HCT116 (cell line): Measurements from ENCODE around the gene FOXP1. TPM values are rescaled to one million over a fixed set of nuclear protein-coding genes. Genes with fewer than 3 reads are reported as not detected.

ENCODE experiments used
- ATAC-seq: fragments of 200-7000 bp; cut with Tn5 transposase; 2 replicates; pipeline ENCODE4 v1.9.1; 2020; ENCODE audit warnings: mild to moderate bottlenecking, moderate library complexity
- BruUV-seq: library from RNA; stranded (reverse); fragments of 400-500 nt; replicated peaks from 2 replicates; lab custom pipeline; 2021; lab: Mats Ljungman, UMichigan
- CTCF ChIA-PET: fragments of 300-600 bp; sonication (Branson Sonifier 250); formaldehyde crosslinking; loops from one replicate; lab custom pipeline; 2021; ENCODE audit warnings: antibody characterized with exemption; lab: Charles Lee
- POLR2A ChIA-PET: fragments of 300-600, 350-600 bp; sonication (Branson Sonifier 250); formaldehyde crosslinking; loops from one replicate; lab custom pipeline; 2021; ENCODE audit warnings: antibody characterized with exemption; lab: Charles Lee
- RAD21 ChIA-PET, 2 experiments: fragments of 300-600 bp; sonication (Branson Sonifier 250); formaldehyde crosslinking; loops; one replicate each; lab custom pipeline; 2023; ENCODE audit warnings: low total read pairs in 2 of 2; ENCODE audit not compliant: uncharacterized antibody in 2 of 2, unreplicated experiment in 2 of 2, low non-redundant PET in 1 of 2; lab: Charles Lee
- DNase-seq: peaks from one replicate; pipeline ENCODE4 v3.0.0-alpha.2; 2010; ENCODE audit warnings: low read depth, low spot score
- H2AFZ ChIP-seq: fragments of 200-600 bp; shearing (Covaris generic), sonication (generic); 2 replicates; pipeline ENCODE4 v1.6.1; 2017; ENCODE audit warnings: low read depth, mixed run types, mixed read lengths, antibody characterized with exemption, low read length; ENCODE audit not compliant: poor library complexity, severe bottlenecking
- H3K27ac ChIP-seq: 2 replicates; pipeline ENCODE4 v1.5.1; 2012; ENCODE audit warnings: low read depth, low read length
- H3K27me3 ChIP-seq: fragments of 200-600 bp; sonication (generic); 2 replicates; pipeline ENCODE4 v1.6.1; 2016; ENCODE audit warnings: mixed run types, low read length, mixed read lengths; ENCODE audit not compliant: insufficient read depth
- H3K36me3 ChIP-seq, 2 experiments: fragments of 200-500 bp in 1 of 2; fragments of 200-600 bp in 1 of 2; sonication (Bioruptor generic) in 1 of 2; sonication (generic) in 1 of 2; 2 replicates each; pipeline versions ENCODE4 v1.5.1 to v1.6.1; 2014 to 2016; ENCODE audit warnings: low read length in 2 of 2, inconsistent platforms in 1 of 2, mixed read lengths in 1 of 2, mixed run types in 1 of 2; ENCODE audit not compliant: insufficient read depth in 2 of 2, control insufficient read depth in 1 of 2
- H3K4me1 ChIP-seq, 2 experiments: fragments of 200-600 bp in 1 of 2; sonication (generic) in 1 of 2; 2 replicates each; pipeline versions ENCODE4 v1.5.1 to v1.6.1; 2012 to 2017; ENCODE audit warnings: low read length in 2 of 2, inconsistent platforms in 1 of 2, mild to moderate bottlenecking in 1 of 2, mixed read lengths in 1 of 2, mixed run types in 1 of 2, moderate library complexity in 1 of 2; ENCODE audit not compliant: insufficient read depth in 2 of 2, control insufficient read depth in 1 of 2
- H3K4me2 ChIP-seq: fragments of 200-600 bp; sonication (generic); 2 replicates; pipeline ENCODE4 v1.6.1; 2017; ENCODE audit warnings: mixed run types, low read length, mixed read lengths
- H3K4me3 ChIP-seq, 2 experiments: fragments of 200-600 bp in 1 of 2; sonication (generic) in 1 of 2; replicated peaks in 1 of 2; 2 replicates each; pipeline ENCODE4 v1.5.1; 2011 to 2016; ENCODE audit warnings: low read length in 2 of 2, control low read depth in 1 of 2, low read depth in 1 of 2, mild to moderate bottlenecking in 1 of 2, mixed read lengths in 1 of 2, mixed run types in 1 of 2
- H3K79me2 ChIP-seq: fragments of 200-600 bp; sonication (generic); 2 replicates; pipeline ENCODE4 v1.6.1; 2017; ENCODE audit warnings: mild to moderate bottlenecking, mixed run types, low read length, moderate library complexity, mixed read lengths; ENCODE audit not compliant: insufficient read depth
- H3K9ac ChIP-seq: fragments of 200-600 bp; sonication (generic); 2 replicates; pipeline ENCODE4 v1.6.1; 2016; ENCODE audit warnings: low read length, mixed read lengths
- H3K9me2 ChIP-seq: fragments of 200-600 bp; sonication (generic), shearing (Covaris generic); 2 replicates; pipeline ENCODE4 v1.6.1; 2017; ENCODE audit warnings: mixed run types, mild to moderate bottlenecking, moderate library complexity; ENCODE audit not compliant: insufficient read depth
- H3K9me3 ChIP-seq, 2 experiments: fragments of 200-500 bp in 1 of 2; fragments of 200-600 bp in 1 of 2; sonication (Bioruptor generic) in 1 of 2; sonication (generic) in 1 of 2; 2 replicates each; pipeline ENCODE4 v1.6.1; 2014 to 2017; ENCODE audit warnings: low read length in 2 of 2, mixed read lengths in 2 of 2, inconsistent platforms in 1 of 2, low read depth in 1 of 2, mild to moderate bottlenecking in 1 of 2, mixed run types in 1 of 2, moderate library complexity in 1 of 2; ENCODE audit not compliant: control insufficient read depth in 1 of 2, insufficient read depth in 1 of 2
- H4K20me1 ChIP-seq: fragments of 200-600 bp; sonication (generic), shearing (Covaris generic); 2 replicates; pipeline ENCODE4 v1.6.1; 2017; ENCODE audit warnings: mixed run types, mild to moderate bottlenecking, moderate library complexity; ENCODE audit not compliant: insufficient read depth
- ATF3 ChIP-seq: IDR thresholded peaks from 2 replicates; pipeline ENCODE4 v1.6.1; 2012
- CBX3 ChIP-seq: IDR thresholded peaks from 2 replicates; pipeline ENCODE4 v1.6.1; 2012; ENCODE audit warnings: low read depth
- CTCF ChIP-seq, 3 experiments: fragments of 200-600 bp in 1 of 3; sonication (generic) in 1 of 3; IDR thresholded peaks in 2 of 3; conservative IDR thresholded peaks in 1 of 3; 2 replicates each; pipeline ENCODE4 v1.5.1; 2012 to 2017; ENCODE audit warnings: low read depth in 2 of 3, low read length in 2 of 3, antibody characterized with exemption in 1 of 3, borderline replicate concordance in 1 of 3, control low read depth in 1 of 3, mild to moderate bottlenecking in 1 of 3, mixed read lengths in 1 of 3, mixed run types in 1 of 3, moderate library complexity in 1 of 3; ENCODE audit not compliant: insufficient read depth in 1 of 3
- EGR1 ChIP-seq: IDR thresholded peaks from 2 replicates; pipeline ENCODE4 v1.6.1; 2012; ENCODE audit warnings: low read depth
- ELF1 ChIP-seq: IDR thresholded peaks from 2 replicates; pipeline ENCODE4 v1.6.1; 2012; ENCODE audit warnings: low read depth, borderline replicate concordance
- EZH2 ChIP-seq: fragments of 200-600 bp; sonication (generic); IDR thresholded peaks from 2 replicates; pipeline ENCODE4 v1.6.1; 2017; ENCODE audit warnings: antibody characterized with exemption, mixed run types
- EZH2phosphoT487 ChIP-seq: fragments of 200-600 bp; IDR thresholded peaks from 2 replicates; pipeline ENCODE4 v1.6.1; 2018; ENCODE audit warnings: antibody characterized with exemption, borderline replicate concordance
- FOSL1 ChIP-seq: IDR thresholded peaks from 2 replicates; pipeline ENCODE4 v1.6.1; 2012; ENCODE audit warnings: low read depth
- JUND ChIP-seq: IDR thresholded peaks from 2 replicates; pipeline ENCODE4 v1.6.1; 2012
- MAX ChIP-seq: IDR thresholded peaks from 2 replicates; pipeline ENCODE4 v1.6.1; 2012
- POLR2A ChIP-seq: IDR thresholded peaks from 2 replicates; pipeline ENCODE4 v1.7.0; 2011; ENCODE audit warnings: borderline replicate concordance; ENCODE audit not compliant: insufficient read depth, insufficient read length; ENCODE audit errors: extremely low read depth
- RAD21 ChIP-seq: IDR thresholded peaks from 2 replicates; pipeline ENCODE4 v1.6.1; 2012; ENCODE audit warnings: low read depth, mild to moderate bottlenecking
- REST ChIP-seq: IDR thresholded peaks from 2 replicates; pipeline ENCODE4 v1.6.1; 2012; ENCODE audit warnings: low read depth
- SIN3A ChIP-seq: IDR thresholded peaks from 2 replicates; pipeline ENCODE4 v1.6.1; 2012; ENCODE audit warnings: low read depth
- SP1 ChIP-seq: IDR thresholded peaks from 2 replicates; pipeline ENCODE4 v1.6.1; 2012; ENCODE audit warnings: low read depth
- SRF ChIP-seq: IDR thresholded peaks from 2 replicates; pipeline ENCODE4 v1.6.1; 2012; ENCODE audit warnings: low read depth
- TCF7L2 ChIP-seq: IDR thresholded peaks from 2 replicates; pipeline ENCODE4 v1.7.0; 2011; ENCODE audit warnings: borderline replicate concordance, inconsistent platforms; ENCODE audit not compliant: insufficient read depth, insufficient read length; ENCODE audit errors: extremely low read depth
- ZFX ChIP-seq: fragments of 450-650 bp; IDR thresholded peaks from 2 replicates; pipeline ENCODE4 v1.6.1; 2017
- ZNF274 ChIP-seq: fragments of 200-500 bp; sonication (Bioruptor generic); IDR thresholded peaks from 2 replicates; pipeline ENCODE4 v1.6.1; 2014; ENCODE audit warnings: mild to moderate bottlenecking, low read depth, low read length, inconsistent platforms
- intact Hi-C: fragments of 100-400 bp; cut with micrococcal nuclease; formaldehyde crosslinking; loops from 2 replicates; pipeline ENCODE4 v1.10.0; 2022
- total RNA-seq: library from RNA; stranded (reverse); gene quantifications from one replicate; pipeline ENCODE4 v1.2.1, GENCODE V29; 2021; ENCODE audit not compliant: unreplicated experiment

FOXP1 gene
- total RNA-seq, 1 experiment from 2014 or later = 11.4 TPM

GRCh38 chr3:71515636-71516365 lies 67.7 kb downstream of the FOXP1 start:
- ATAC-seq (no peak), DNase-seq (no peak)
- Histone ChIP-seq H2AFZ (no peak overlapping the region), H3K36me3 (no peaks in the 10 kb centered on the region), H3K4me2 (no peak overlapping the region), H4K20me1 (no peaks in the 10 kb centered on the region), H3K9ac (no peak overlapping the region), H3K79me2 (no peaks in the 10 kb centered on the region), H3K27ac (no peak overlapping the region), H3K27me3 (no peaks in the 10 kb centered on the region), H3K4me1 (peaks cover 0 to 5% of the 10 kb centered on the region in 2 experiments; a peak in 1 of 4 replicates), H3K4me3 (no peak overlapping the region), H3K9me2 (no peaks in the 10 kb centered on the region), H3K9me3 (no peaks in the 10 kb centered on the region)
- TF ChIP-seq ATF3 = no peak
- TF ChIP-seq ZNF274 = no peak
- no peak for TF ChIP-seq JUND
- no peak for TF ChIP-seq REST
- TF ChIP-seq EGR1 = no peak
- no peak for TF ChIP-seq CBX3
- TF ChIP-seq SRF = no peak
- TF ChIP-seq CTCF (IDR thresholded peaks at IDR 0.05 in 2 of 3, conservative IDR thresholded peaks at IDR 0.05 in 1 of 3; ENCODE audit: borderline replicate concordance in 1 of 3, insufficient read depth in 1 of 3, low read depth in 2 of 3, low read length in 2 of 3) = no peak
- no peak for TF ChIP-seq MAX
- no peak for TF ChIP-seq POLR2A
- TF ChIP-seq ELF1 = no peak
- TF ChIP-seq SP1 = no peak
- TF ChIP-seq SIN3A = no peak
- TF ChIP-seq ZFX = no peak
- TF ChIP-seq TCF7L2 = no peak
- TF ChIP-seq EZH2 = no peak
- no peak for TF ChIP-seq EZH2phosphoT487
- no peak for TF ChIP-seq FOSL1
- no peak for TF ChIP-seq RAD21
- ChIA-PET POLR2A (no interaction called here), CTCF (no interaction called here), RAD21 (no interaction called here)
- intact Hi-C loops = no loop called here
- no TSS peak for BruUV-seq
